ENCODE data around the gene GPR137C. TPM values are rescaled to one million over a fixed set of nuclear protein-coding genes. Genes with fewer than 3 reads are reported as not detected.

Gene GPR137C
- total and polyA plus RNA-seq, 2 of the 4 experiments (the other 2 are of a cell fraction): 0.72 to 0.91 TPM

- WGBS, 2 experiments (ENCODE audit: extremely low coverage in 2 of 2, insufficient read length in 1 of 2): no CpG with 5 or more reads among the region's 2 CpGs
- H4K8ac ChIP-seq (ENCODE audit: low read depth in 2 of 2, low read length in 2 of 2): no peak overlapping the region
- no peak overlapping the region for H2BK5ac ChIP-seq (ENCODE audit: low read depth, low read length, poor library complexity, severe bottlenecking)
- POLR2A ChIA-PET (ENCODE audit: unreplicated experiment): no interaction called here
- BruUV-seq (replicated peaks): no TSS peak
- H2BK120ac ChIP-seq (ENCODE audit: low read depth, low read length): no peak overlapping the region
- dilution Hi-C loops (cut with HindIII; ENCODE audit: low sequenced_read_pairs, unreplicated experiment) (no loop called here), in situ Hi-C loops (cut with MboI; ENCODE audit: low sequenced_read_pairs) (no loop called here), intact Hi-C loops (cut with micrococcal nuclease) (no loop called here)
- no peaks in the 10 kb centered on the region for H4K20me1 ChIP-seq (ENCODE audit: insufficient read depth, low read length)
- no peaks in the 10 kb centered on the region for H3K36me3 ChIP-seq (ENCODE audit: control insufficient read depth, insufficient read depth, low read length)
- no peak overlapping the region for H3K18ac ChIP-seq (ENCODE audit: low read depth, low read length)
- no peak overlapping the region for H3K27ac ChIP-seq (ENCODE audit: insufficient read depth, low read length)
- no peak overlapping the region for H3K4me2 ChIP-seq (ENCODE audit: low read depth, low read length)
- H4K5ac ChIP-seq (ENCODE audit: low read depth, low read length): no peak overlapping the region
- H3K9ac ChIP-seq (ENCODE audit: low read depth, low read length): no peak overlapping the region
- H3K4me3 ChIP-seq (ENCODE audit: insufficient read depth, low read depth, low read length): no peak overlapping the region
- DNase-seq (no peak), ATAC-seq (ENCODE audit: low read depth) (no peak)
- no peaks in the 10 kb centered on the region for H3K79me1 ChIP-seq (ENCODE audit: low read depth in 1 of 2, low read length in 2 of 2)
- CTCF ChIA-PET: interaction anchor here (0.9 kb wide), 1 partner anchor 14 kb away, joined by 3 read pairs; the partner anchor contains the start of genes GPR137C and TXNDC16
- H3K23ac ChIP-seq (ENCODE audit: low read depth, low read length): no peak overlapping the region
- no peak overlapping the region for H2AFZ ChIP-seq (replicated peaks; ENCODE audit: low read length, poor library complexity)
- TF ChIP-seq SMC3 (IDR thresholded peaks at IDR 0.05; ENCODE audit: low read depth, low read length): no peak
- TF ChIP-seq MAFK (IDR thresholded peaks at IDR 0.05; ENCODE audit: low read depth, low read length): no peak
- TF ChIP-seq MXI1 (IDR thresholded peaks at IDR 0.05; ENCODE audit: borderline replicate concordance, low read depth, low read length): no peak
- TF ChIP-seq MAZ (IDR thresholded peaks at IDR 0.05; ENCODE audit: borderline replicate concordance, low read depth, low read length): no peak
- TF ChIP-seq ELK1 (IDR thresholded peaks at IDR 0.05; ENCODE audit: borderline replicate concordance, low read depth, low read length): no peak
- TF ChIP-seq RFX5 (IDR thresholded peaks at IDR 0.05; ENCODE audit: low read depth, low read length): no peak
- TF ChIP-seq FOS (IDR thresholded peaks at IDR 0.05; ENCODE audit: low read depth, low read length): no peak
- no peak for TF ChIP-seq CTCF (conservative IDR thresholded peaks at IDR 0.05; ENCODE audit: low read depth, low read length)
- no peak for TF ChIP-seq RCOR1 (IDR thresholded peaks at IDR 0.05; ENCODE audit: insufficient replicate concordance, low read length)
- TF ChIP-seq BHLHE40 (IDR thresholded peaks at IDR 0.05; ENCODE audit: low read depth, low read length): no peak
- no peak for TF ChIP-seq CHD1 (IDR thresholded peaks at IDR 0.05; ENCODE audit: low read depth, low read length)
- no peak for TF ChIP-seq CEBPB (IDR thresholded peaks at IDR 0.05; ENCODE audit: low read depth, low read length)
- H2AK9ac ChIP-seq (replicated peaks; ENCODE audit: low read depth, low read length, poor library complexity): no peak overlapping the region
- no peak overlapping the region for H2BK15ac ChIP-seq (ENCODE audit: low read depth, low read length)
- no peak overlapping the region for H2AK5ac ChIP-seq (ENCODE audit: low read depth, low read length)
- H3K14ac ChIP-seq (replicated peaks; ENCODE audit: low read depth, low read length): no peak overlapping the region
- no peaks in the 10 kb centered on the region for H3K9me3 ChIP-seq (ENCODE audit: control insufficient read depth, insufficient read depth, low read length)
- 0 out of 2 replicates have a peak, but pooled peaks cover 3% of the 10 kb centered on the region for H3K9me1 ChIP-seq (ENCODE audit: insufficient read depth, low read length)
- H3K4ac ChIP-seq (ENCODE audit: low read depth, low read length): no peak overlapping the region
- H3K27me3 ChIP-seq (ENCODE audit: control insufficient read depth, insufficient read depth, low read length): no peaks in the 10 kb centered on the region
- no peak overlapping the region for H3K56ac ChIP-seq (ENCODE audit: extremely low read depth, insufficient read depth, low read length)
- no peak overlapping the region for H4K91ac ChIP-seq (ENCODE audit: insufficient read depth, low read depth, low read length)
- no peak overlapping the region for H2BK20ac ChIP-seq (ENCODE audit: low read depth, low read length)
- no peaks in the 10 kb centered on the region for H3K4me1 ChIP-seq (ENCODE audit: control insufficient read depth, insufficient read depth, low read length)
These were observed 14.0 kb upstream of the GPR137C start for GRCh38 chr14:52538623-52539022.
